Measurements from ENCODE around the gene GATAD2A.
A peak's percentile ranks its signal among the peaks of the same experiment; 100 is the strongest.

GATAD2A gene

GRCh38 chr19:19404879-19405860 lies at the start of gene GATAD2A:
GATAD2A (plus strand) TSS chr19:19405675; CDS start chr19:19465346, 59,671 bp downstream.
- H3K4me3 ChIP-seq (ENCODE audit: low read depth in 1 of 2, low read length in 2 of 2) = peak within 1 kb of the TSS; percentile 69 to 79; a peak in 3 of 4 replicates
- peak within 1 kb of the TSS; percentile 79 for H2AFZ ChIP-seq (ENCODE audit: low read depth, low read length)
- peaks cover 4% of the 10 kb centered on the region for H3K36me3 ChIP-seq (ENCODE audit: insufficient read depth, low read length)
- peak within 1 kb of the TSS; percentile 76 for H3K9ac ChIP-seq (ENCODE audit: low read depth, low read length)
- no peaks in the 10 kb centered on the region for H3K27me3 ChIP-seq (ENCODE audit: insufficient read depth, low read length, poor library complexity)
- ATAC-seq (ENCODE audit: insufficient read depth, low read depth) = peak; percentile 74
- peak within 1 kb of the TSS; percentile 66 for H3K27ac ChIP-seq (ENCODE audit: low read length)
- peaks cover 48% of the 10 kb centered on the region for H3K4me1 ChIP-seq (ENCODE audit: insufficient read depth, low read length)
- peak within 1 kb of the TSS; percentile 80 for H3K4me2 ChIP-seq (ENCODE audit: insufficient read depth, low read length)
- no peaks in the 10 kb centered on the region for H3K9me3 ChIP-seq (ENCODE audit: insufficient read depth, low read length, severe bottlenecking)
- peak; percentile 89 for DNase-seq
- TF ChIP-seq CTCF (IDR thresholded peaks at IDR 0.05; ENCODE audit: borderline replicate concordance, extremely low read depth, low read length, poor library complexity, severe bottlenecking) (peak; percentile 52), EZH2 (IDR thresholded peaks at IDR 0.05; ENCODE audit: borderline replicate concordance, low read depth, low read length, severe bottlenecking) (no peak)
- H3K79me2 ChIP-seq (ENCODE audit: insufficient read depth, low read length) = peaks cover 85% of the 10 kb centered on the region
- peaks cover 49% of the 10 kb centered on the region for H4K20me1 ChIP-seq (ENCODE audit: insufficient read depth, low read length)

GRCh38 chr19:19356500-19356899 lies 49.0 kb upstream of the GATAD2A start:
- H3K4me2 ChIP-seq (ENCODE audit: insufficient read depth, low read length) = no peak overlapping the region
- no peaks in the 10 kb centered on the region for H3K79me2 ChIP-seq (ENCODE audit: insufficient read depth, low read length)
- no peaks in the 10 kb centered on the region for H3K27me3 ChIP-seq (ENCODE audit: insufficient read depth, low read length, poor library complexity)
- peaks cover 6% of the 10 kb centered on the region; the same call in 1 of the 2 replicates for H3K4me1 ChIP-seq (ENCODE audit: insufficient read depth, low read length)
- H3K9ac ChIP-seq (ENCODE audit: low read depth, low read length) = no peak overlapping the region
- DNase-seq = no peak
- no peak overlapping the region for H3K4me3 ChIP-seq (ENCODE audit: low read depth in 1 of 2, low read length in 2 of 2)
- H3K36me3 ChIP-seq (ENCODE audit: insufficient read depth, low read length) = peaks cover 57% of the 10 kb centered on the region
- TF ChIP-seq CTCF (IDR thresholded peaks at IDR 0.05; ENCODE audit: borderline replicate concordance, extremely low read depth, low read length, poor library complexity, severe bottlenecking) (no peak), EZH2 (IDR thresholded peaks at IDR 0.05; ENCODE audit: borderline replicate concordance, low read depth, low read length, severe bottlenecking) (no peak)
- H3K27ac ChIP-seq (ENCODE audit: low read length) = no peak overlapping the region
- no peaks in the 10 kb centered on the region for H3K9me3 ChIP-seq (ENCODE audit: insufficient read depth, low read length, severe bottlenecking)
- peaks cover 3% of the 10 kb centered on the region; the same call in 1 of the 2 replicates for H4K20me1 ChIP-seq (ENCODE audit: insufficient read depth, low read length)
- no peak overlapping the region for H2AFZ ChIP-seq (ENCODE audit: low read depth, low read length)
- ATAC-seq (ENCODE audit: insufficient read depth, low read depth) = no peak

GRCh38 chr19:19356901-19357566 lies 48.4 kb upstream of the GATAD2A start:
- Histone ChIP-seq H3K9ac (ENCODE audit: low read depth, low read length) (no peak overlapping the region), H3K27ac (ENCODE audit: low read length) (no peak overlapping the region), H3K27me3 (ENCODE audit: insufficient read depth, low read length, poor library complexity) (no peaks in the 10 kb centered on the region), H3K4me1 (ENCODE audit: insufficient read depth, low read length) (peaks cover 6% of the 10 kb centered on the region; the same call in 1 of the 2 replicates), H4K20me1 (ENCODE audit: insufficient read depth, low read length) (peaks cover 3% of the 10 kb centered on the region; the same call in 1 of the 2 replicates), H3K9me3 (ENCODE audit: insufficient read depth, low read length, severe bottlenecking) (no peaks in the 10 kb centered on the region), H2AFZ (ENCODE audit: low read depth, low read length) (no peak overlapping the region), H3K4me2 (ENCODE audit: insufficient read depth, low read length) (no peak overlapping the region), H3K36me3 (ENCODE audit: insufficient read depth, low read length) (peaks cover 53% of the 10 kb centered on the region), H3K4me3 (ENCODE audit: low read depth in 1 of 2, low read length in 2 of 2) (no peak overlapping the region), H3K79me2 (ENCODE audit: insufficient read depth, low read length) (no peaks in the 10 kb centered on the region)
- no peak for DNase-seq
- no peak for TF ChIP-seq CTCF (IDR thresholded peaks at IDR 0.05; ENCODE audit: borderline replicate concordance, extremely low read depth, low read length, poor library complexity, severe bottlenecking)
- no peak for ATAC-seq (ENCODE audit: insufficient read depth, low read depth)

All from DND-41 (cell line).